Measurements from ENCODE around the gene AMOTL1. TPM values are rescaled to one million over a fixed set of nuclear protein-coding genes. Genes with fewer than 3 reads are reported as not detected.
A peak's percentile ranks its signal among the peaks of the same experiment; 100 is the strongest.
"Not testable (repeated sequence)": the region's sequence is repeated elsewhere in the genome, so short reads cannot be mapped to it uniquely, and the experiment has no call there.

AMOTL1 gene
- total and polyA plus RNA-seq, 11 donors, result 6.2 to 76.0 (median 50.9) TPM

- Histone ChIP-seq H3K27me3 (no peaks in the 10 kb centered on the region), H3K4me3 (no peak overlapping the region), H3K4me1 (peaks cover 0 to 23% (median 7%) of the 10 kb centered on the region in 12 donors), H3K9me3 (no peaks in the 10 kb centered on the region), H3K27ac (no peak overlapping the region), H3K36me3 (peaks cover 0 to 62% (median 34%) of the 10 kb centered on the region in 9 donors)
- DNase-seq (peak in 2 of 5 donors; percentile 26 to 37), ATAC-seq (peak in 1 of 4 donors; percentile 6)
- WGBS, 4 donors, result 63 to 82% (median 75%) methylated on average over 9 of the region's 9 CpGs
- intact Hi-C loops (cut with DNase I), result loop anchor here in 1 of 10 donors (5.0 kb wide), 1 partner anchor 32 kb away; no protein-coding TSS in a partner anchor
- TF ChIP-seq CTCF (IDR thresholded peaks at IDR 0.05), result no peak
- no peak for TF ChIP-seq POLR2A (IDR thresholded peaks at IDR 0.05)
These were observed 81.7 kb downstream of the AMOTL1 start for GRCh38 chr11:94849839-94850238.

- WGBS, 4 donors, result 95 to 100% (median 96%) methylated on average over 3 of the region's 3 CpGs
- no peak for DNase-seq
- Histone ChIP-seq H3K36me3 (peaks cover 0 to 76% (median 54%) of the 10 kb centered on the region in 9 donors), H3K9me3 (no peaks in the 10 kb centered on the region), H3K4me1 (peaks cover 0 to 34% (median 9%) of the 10 kb centered on the region in 12 donors), H3K27me3 (no peaks in the 10 kb centered on the region), H3K4me3 (no peak overlapping the region), H3K27ac (no peak overlapping the region)
- intact Hi-C loops (cut with DNase I), result no loop called here
- no peak for TF ChIP-seq POLR2A (IDR thresholded peaks at IDR 0.05)
- TF ChIP-seq CTCF (IDR thresholded peaks at IDR 0.05), result no peak
- no peak for ATAC-seq
These were observed 83.9 kb downstream of the AMOTL1 start for GRCh38 chr11:94851864-94852636.

- H3K4me3 ChIP-seq; ATAC-seq; intact Hi-C loops (cut with DNase I); H3K9me3 ChIP-seq; DNase-seq; H3K27ac ChIP-seq; H3K27me3 ChIP-seq: not testable (repeated sequence)
- Histone ChIP-seq H3K36me3 (peaks cover 0 to 88% (median 67%) of the 10 kb centered on the region in 9 donors), H3K4me1 (peaks cover 0 to 36% (median 9%) of the 10 kb centered on the region in 12 donors)
- 96 to 98% (median 97%) methylated on average over 4 of the region's 4 CpGs for WGBS, 4 donors
These were observed 85.1 kb downstream of the AMOTL1 start for GRCh38 chr11:94853288-94853687.

GRCh38 chr11:94853836-94854235 is 85.7 kb downstream of the AMOTL1 start:
- H3K9me3 ChIP-seq, result no peaks in the 10 kb centered on the region
- no peak overlapping the region for H3K27ac ChIP-seq
- no peak overlapping the region for H3K4me3 ChIP-seq
- intact Hi-C loops (cut with DNase I), result no loop called here
- ATAC-seq (no peak), DNase-seq (no peak)
- peaks cover 0 to 36% (median 9%) of the 10 kb centered on the region in 12 donors for H3K4me1 ChIP-seq
- H3K27me3 ChIP-seq, result no peaks in the 10 kb centered on the region
- peaks cover 0 to 89% (median 72%) of the 10 kb centered on the region in 9 donors for H3K36me3 ChIP-seq
- no peak for TF ChIP-seq CTCF (IDR thresholded peaks at IDR 0.05)
- TF ChIP-seq POLR2A (IDR thresholded peaks at IDR 0.05), result no peak
- 96 to 98% (median 96%) methylated on average over 5 of the region's 5 CpGs for WGBS, 4 donors
